ENCODE data around the gene BEGAIN. TPM values are rescaled to one million over a fixed set of nuclear protein-coding genes. Genes with fewer than 3 reads are reported as not detected.

Gene BEGAIN
- total and polyA plus RNA-seq, 9 of the 15 experiments (the other 6 are each of a cell fraction or from before 2014, with no cell fraction given) = 0.07 to 0.68 (median 0.55) TPM; not detected in 3

DNA sequence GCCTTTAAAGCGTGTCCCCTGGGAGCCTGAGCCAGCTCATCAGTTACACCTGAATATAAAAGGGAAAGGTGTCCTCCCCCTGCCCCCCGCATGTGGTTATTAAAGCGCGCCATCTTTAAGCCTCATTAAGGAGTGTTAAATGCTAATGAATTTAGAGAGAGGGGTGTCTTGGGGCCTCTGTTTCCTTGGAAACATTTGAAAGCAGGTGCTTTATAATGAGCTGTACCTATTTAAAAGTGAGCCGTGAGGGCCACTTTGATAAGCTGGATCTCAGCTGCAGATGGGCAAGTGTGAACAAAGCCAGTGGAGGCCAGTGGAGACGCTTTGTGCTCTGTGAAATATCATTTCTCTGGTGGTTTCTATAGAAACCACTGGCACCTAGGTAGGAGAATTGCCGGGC is 84.0 kb downstream of the BEGAIN start:
- ChIA-PET POLR2A (interaction anchor here (0.6 to 1.0 kb wide), 3 partner anchors 13 to 98 kb away, joined by 3 to 6 read pairs (median 4); no protein-coding TSS in a partner anchor), CTCF (ENCODE audit: low intra/inter-chr PET ratio) (no interaction called here)
- FAIRE-seq = no peak
- intact Hi-C loops (cut with micrococcal nuclease) (no loop called here), in situ Hi-C loops (cut with MboI) (no loop called here)
- 49% methylated on average over 6 of the region's 7 CpGs for WGBS (ENCODE audit: insufficient coverage, low coverage, missing lambda C conversion rate)
- no peak overlapping the region for H3K27ac ChIP-seq (ENCODE audit: extremely low read depth, low read depth, low read length)
- no peak overlapping the region for H3K4me2 ChIP-seq (ENCODE audit: insufficient read depth, low read length)
- H3K79me2 ChIP-seq (ENCODE audit: control insufficient read depth, insufficient read depth, low read length) = no peaks in the 10 kb centered on the region
- DNase-seq (ENCODE audit: extremely low read depth in 1 of 4, low spot score in 3 of 4) = no peak
- no TSS peak for BruUV-seq (replicated peaks)
- H3K27me3 ChIP-seq (ENCODE audit: control insufficient read depth in 2 of 2, insufficient read depth in 2 of 2, low read length in 2 of 2) = no peaks in the 10 kb centered on the region
- ATAC-seq = no peak
- no peaks in the 10 kb centered on the region for H3K9me1 ChIP-seq (ENCODE audit: control insufficient read depth, insufficient read depth, low read length)
- H3K4me1 ChIP-seq (replicated peaks in 1 of 2; ENCODE audit: control insufficient read depth in 2 of 2, insufficient read depth in 2 of 2, low read length in 2 of 2) = peaks cover 0 to 9% of the 10 kb centered on the region in 2 experiments; a peak in 3 of 5 replicates
- no peaks in the 10 kb centered on the region for H4K20me1 ChIP-seq (replicated peaks; ENCODE audit: control insufficient read depth, insufficient read depth, low read length)
- H3K9ac ChIP-seq (ENCODE audit: insufficient read depth in 1 of 2, low read depth in 2 of 2, low read length in 2 of 2) = no peak overlapping the region
- H3K36me3 ChIP-seq (ENCODE audit: control insufficient read depth, insufficient read depth, low read length) = no peaks in the 10 kb centered on the region
- no peak overlapping the region for H2AFZ ChIP-seq (ENCODE audit: low read depth, low read length)
- H3K9me3 ChIP-seq (replicated peaks; ENCODE audit: control insufficient read depth, insufficient read depth, low read depth, low read length) = no peaks in the 10 kb centered on the region
- TF ChIP-seq ZNF224 (CRISPR knock-in tag; IDR thresholded peaks at IDR 0.05) = no peak
- TF ChIP-seq ZBTB17 (CRISPR knock-in tag; IDR thresholded peaks at IDR 0.05) = no peak
- TF ChIP-seq ZNF551 (CRISPR knock-in tag; IDR thresholded peaks at IDR 0.05) = no peak
- TF ChIP-seq EP300 (IDR thresholded peaks at IDR 0.05; ENCODE audit: low read length) = no peak
- no peak for TF ChIP-seq SP1 (CRISPR knock-in tag; IDR thresholded peaks at IDR 0.05)
- no peak for TF ChIP-seq ZNF197 (CRISPR knock-in tag; IDR thresholded peaks at IDR 0.05; ENCODE audit: low read depth)
- TF ChIP-seq, protein P1, sequence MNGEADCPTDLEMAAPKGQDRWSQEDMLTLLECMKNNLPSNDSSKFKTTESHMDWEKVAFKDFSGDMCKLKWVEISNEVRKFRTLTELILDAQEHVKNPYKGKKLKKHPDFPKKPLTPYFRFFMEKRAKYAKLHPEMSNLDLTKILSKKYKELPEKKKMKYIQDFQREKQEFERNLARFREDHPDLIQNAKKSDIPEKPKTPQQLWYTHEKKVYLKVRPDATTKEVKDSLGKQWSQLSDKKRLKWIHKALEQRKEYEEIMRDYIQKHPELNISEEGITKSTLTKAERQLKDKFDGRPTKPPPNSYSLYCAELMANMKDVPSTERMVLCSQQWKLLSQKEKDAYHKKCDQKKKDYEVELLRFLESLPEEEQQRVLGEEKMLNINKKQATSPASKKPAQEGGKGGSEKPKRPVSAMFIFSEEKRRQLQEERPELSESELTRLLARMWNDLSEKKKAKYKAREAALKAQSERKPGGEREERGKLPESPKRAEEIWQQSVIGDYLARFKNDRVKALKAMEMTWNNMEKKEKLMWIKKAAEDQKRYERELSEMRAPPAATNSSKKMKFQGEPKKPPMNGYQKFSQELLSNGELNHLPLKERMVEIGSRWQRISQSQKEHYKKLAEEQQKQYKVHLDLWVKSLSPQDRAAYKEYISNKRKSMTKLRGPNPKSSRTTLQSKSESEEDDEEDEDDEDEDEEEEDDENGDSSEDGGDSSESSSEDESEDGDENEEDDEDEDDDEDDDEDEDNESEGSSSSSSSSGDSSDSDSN (IDR thresholded peaks at IDR 0.05; ENCODE audit: borderline replicate concordance in 1 of 2, low read depth in 2 of 2, low read length in 2 of 2) = no peak
- no peak for TF ChIP-seq LARP7 (IDR thresholded peaks at IDR 0.05)
- no peak for TF ChIP-seq ZBTB2 (IDR thresholded peaks at IDR 0.05)
- no peak for TF ChIP-seq BCOR (IDR thresholded peaks at IDR 0.05)
- no peak overlapping the region for H3K4me3 ChIP-seq

All from K562 (cell line).